Breast epithelium (tissue), 4 donors: Measurements from ENCODE around the gene RPN2. TPM values are rescaled to one million over a fixed set of nuclear protein-coding genes. Genes with fewer than 3 reads are reported as not detected.

ENCODE experiments used
- DNase-seq, 2 donors: peaks; one replicate each; pipeline ENCODE4 v3.0.0-alpha.2; 2019; ENCODE audit warnings: low spot score in 2 of 2
- H3K27ac ChIP-seq, 2 donors: fragments of 200-600 bp; sonication (generic) in 1 of 2; one replicate each; pipeline ENCODE4 v1.5.1; 2016 to 2019; ENCODE audit warnings: mild to moderate bottlenecking in 1 of 2
- H3K27me3 ChIP-seq, 2 donors: fragments of 200-600 bp; sonication (generic) in 1 of 2; one replicate each; pipeline versions ENCODE4 v1.5.1 to v1.6.0; 2017 to 2019; ENCODE audit warnings: control low read depth in 1 of 2, mild to moderate bottlenecking in 1 of 2
- H3K36me3 ChIP-seq: fragments of 200-600 bp; one replicate; pipeline ENCODE4 v1.5.1; 2019
- H3K4me1 ChIP-seq, 2 donors: fragments of 200-600 bp; sonication (generic); one replicate each; pipeline ENCODE4 v1.5.1; 2016 to 2019; ENCODE audit warnings: control low read depth in 1 of 2
- H3K4me3 ChIP-seq, 3 donors: fragments of 200-600 bp; sonication (generic); 1 replicate in 2 of 3; 2 replicates in 1 of 3; pipeline ENCODE4 v1.5.1; 2016 to 2019; ENCODE audit warnings: mild to moderate bottlenecking in 3 of 3, moderate library complexity in 2 of 3
- H3K9me3 ChIP-seq, 2 donors: fragments of 200-600 bp; sonication (generic) in 1 of 2; one replicate each; pipeline ENCODE4 v1.5.1; 2016 to 2019; ENCODE audit warnings: control low read depth in 1 of 2
- CTCF ChIP-seq, 3 donors: fragments of 450-650 bp; IDR thresholded peaks; one replicate each; pipeline ENCODE4 v1.5.1; 2016 to 2017; ENCODE audit warnings: antibody characterized with exemption in 3 of 3, mild to moderate bottlenecking in 3 of 3, moderate library complexity in 3 of 3
- POLR2A ChIP-seq: fragments of 450-650 bp; IDR thresholded peaks from one replicate; pipeline ENCODE4 v1.6.1; 2016; ENCODE audit warnings: antibody characterized with exemption, mild to moderate bottlenecking, moderate library complexity
- POLR2AphosphoS5 ChIP-seq, 3 donors: sonication (generic); formaldehyde crosslinking; IDR thresholded peaks; one replicate each; pipeline ENCODE4 v1.6.1; 2017; ENCODE audit warnings: antibody characterized with exemption in 3 of 3
- intact Hi-C: fragments of 100-400 bp; cut with DNase I; formaldehyde crosslinking; loops from one replicate; pipeline ENCODE4 v1.15.1; 2023; ENCODE audit warnings: low total_unique reads
- total RNA-seq, 3 donors: library from RNA; depleted of rRNA; stranded (reverse); fragments of >200 nt; gene quantifications; one replicate each; pipeline ENCODE4 v1.1.0, GENCODE V29; 2016

The RPN2 gene
- 100 to 1,000 TPM; 108 to 161 (median 154) TPM for total RNA-seq

- no peaks in the 10 kb centered on the region for H3K36me3 ChIP-seq
- H3K9me3 ChIP-seq, result no peaks in the 10 kb centered on the region
- H3K4me1 ChIP-seq, result peaks cover 3 to 11% of the 10 kb centered on the region in 2 donors
- TF ChIP-seq POLR2AphosphoS5 (IDR thresholded peaks at IDR 0.05) (peak; percentile 75 to 94 (median 78)), POLR2A (no peak)
- peak within 1 kb of the TSS; percentile 99 for H3K27ac ChIP-seq
- peak within 1 kb of the TSS; percentile 82 to 98 (median 96) for H3K4me3 ChIP-seq
- DNase-seq, result peak; percentile 97
- H3K27me3 ChIP-seq, result no peaks in the 10 kb centered on the region
- intact Hi-C loops, result no loop called here
Measured at GRCh38 chr20:37178839-37179682, at the start of gene RPN2, which contains the start of gene MROH8. Gene RPN2, plus strand, starts transcription at chr20:37179330. Its CDS starts 27 bp downstream, at chr20:37179357. Gene MROH8, minus strand, starts transcription at chr20:37179548.

GRCh38 chr20:37131486-37131885, 47.6 kb upstream of the RPN2 start:
- no peaks in the 10 kb centered on the region for H3K36me3 ChIP-seq
- intact Hi-C loops, result no loop called here
- DNase-seq, result no peak
- no peaks in the 10 kb centered on the region for H3K4me1 ChIP-seq
- TF ChIP-seq CTCF (IDR thresholded peaks at IDR 0.05), result no peak
- TF ChIP-seq POLR2A, result no peak
- no peak for TF ChIP-seq POLR2AphosphoS5 (IDR thresholded peaks at IDR 0.05)
- no peaks in the 10 kb centered on the region for H3K9me3 ChIP-seq
- no peak overlapping the region for H3K27ac ChIP-seq
- no peaks in the 10 kb centered on the region for H3K27me3 ChIP-seq
- H3K4me3 ChIP-seq, result no peak overlapping the region

GRCh38 chr20:37133952-37134351, 45.2 kb upstream of the RPN2 start:
- no peaks in the 10 kb centered on the region for H3K36me3 ChIP-seq
- no peaks in the 10 kb centered on the region for H3K4me1 ChIP-seq
- intact Hi-C loops, result no loop called here
- no peak overlapping the region for H3K27ac ChIP-seq
- H3K4me3 ChIP-seq, result no peak overlapping the region
- no peak for DNase-seq
- no peaks in the 10 kb centered on the region for H3K9me3 ChIP-seq
- H3K27me3 ChIP-seq, result no peaks in the 10 kb centered on the region
- TF ChIP-seq POLR2AphosphoS5 (IDR thresholded peaks at IDR 0.05) (no peak), POLR2A (no peak), CTCF (IDR thresholded peaks at IDR 0.05) (no peak)

GRCh38 chr20:37137547-37137946, 41.6 kb upstream of the RPN2 start:
- TF ChIP-seq CTCF (IDR thresholded peaks at IDR 0.05) (no peak), POLR2AphosphoS5 (IDR thresholded peaks at IDR 0.05) (no peak), POLR2A (no peak)
- DNase-seq, result no peak
- Histone ChIP-seq H3K9me3 (no peaks in the 10 kb centered on the region), H3K27me3 (no peaks in the 10 kb centered on the region), H3K36me3 (no peaks in the 10 kb centered on the region), H3K4me1 (no peaks in the 10 kb centered on the region), H3K27ac (no peak overlapping the region), H3K4me3 (no peak overlapping the region)
- intact Hi-C loops, result loop anchor here (2.0 kb wide), 1 partner anchor 27 kb away; no protein-coding TSS in a partner anchor

GRCh38 chr20:37142708-37143107, 36.4 kb upstream of the RPN2 start:
- TF ChIP-seq POLR2A (no peak), POLR2AphosphoS5 (IDR thresholded peaks at IDR 0.05) (no peak), CTCF (IDR thresholded peaks at IDR 0.05) (no peak)

More at GRCh38 chr20:37142708-37143107, 36.4 kb upstream of the RPN2 start:
- no peak overlapping the region for H3K4me3 ChIP-seq
- no peaks in the 10 kb centered on the region for H3K27me3 ChIP-seq
- H3K4me1 ChIP-seq, result no peaks in the 10 kb centered on the region
- H3K9me3 ChIP-seq, result no peaks in the 10 kb centered on the region
- H3K27ac ChIP-seq, result no peak overlapping the region
- intact Hi-C loops, result no loop called here
- DNase-seq, result no peak
- H3K36me3 ChIP-seq, result no peaks in the 10 kb centered on the region
